CD14-positive monocyte (primary cell): ENCODE measurements around the gene TMPRSS15. TPM values are rescaled to one million over a fixed set of nuclear protein-coding genes. Genes with fewer than 3 reads are reported as not detected.

ENCODE experiments used
- DNase-seq, 3 donors: peaks; one replicate each; pipeline ENCODE4 v3.0.0-alpha.2; 2011 to 2022
- H2AFZ ChIP-seq: 2 replicates; pipeline ENCODE4 v1.6.0; 2012; ENCODE audit warnings: mild to moderate bottlenecking, low read depth, low read length, inconsistent platforms; ENCODE audit not compliant: insufficient read depth, poor library complexity, severe bottlenecking
- H3K27ac ChIP-seq, 2 donors: 1 replicate in 1 of 2; 2 replicates in 1 of 2; pipeline ENCODE4 v1.5.1; 2012 to 2013; ENCODE audit warnings: low read length in 2 of 2, control low read depth in 1 of 2, inconsistent platforms in 1 of 2, low read depth in 1 of 2, mild to moderate bottlenecking in 1 of 2
- H3K27me3 ChIP-seq, 2 donors: one replicate each; pipeline versions ENCODE4 v1.6.0 to v1.6.1; 2011 to 2013; ENCODE audit warnings: low read length in 2 of 2; ENCODE audit not compliant: control insufficient read depth in 2 of 2, insufficient read depth in 2 of 2
- H3K36me3 ChIP-seq, 2 donors: replicated peaks in 1 of 2; 1 replicate in 1 of 2; 2 replicates in 1 of 2; pipeline versions ENCODE4 v1.5.1 to v1.6.1; 2012 to 2013; ENCODE audit warnings: low read length in 2 of 2, control low read depth in 1 of 2, inconsistent platforms in 1 of 2, mild to moderate bottlenecking in 1 of 2; ENCODE audit not compliant: insufficient read depth in 2 of 2, control insufficient read depth in 1 of 2
- H3K4me1 ChIP-seq, 2 donors: 1 replicate in 1 of 2; 2 replicates in 1 of 2; pipeline versions ENCODE4 v1.5.1 to v1.6.1; 2012 to 2013; ENCODE audit warnings: low read length in 2 of 2, control low read depth in 1 of 2, inconsistent platforms in 1 of 2, mild to moderate bottlenecking in 1 of 2, moderate library complexity in 1 of 2; ENCODE audit not compliant: insufficient read depth in 2 of 2, control insufficient read depth in 1 of 2
- H3K4me2 ChIP-seq: replicated peaks from 2 replicates; pipeline ENCODE3; 2012; ENCODE audit warnings: low read length, moderate library complexity, mild to moderate bottlenecking; ENCODE audit not compliant: poor library complexity, severe bottlenecking; ENCODE audit errors: extremely low read depth
- H3K4me3 ChIP-seq, 3 experiments: fragments of 200-600 bp in 1 of 3; sonication (generic) in 1 of 3; replicated peaks in 1 of 3; 1 replicate in 2 of 3; 2 replicates in 1 of 3; pipeline ENCODE4 v1.5.1; 2011 to 2013; ENCODE audit warnings: low read length in 3 of 3, mild to moderate bottlenecking in 3 of 3, control low read depth in 2 of 3, low read depth in 2 of 3, inconsistent platforms in 1 of 3, moderate library complexity in 1 of 3
- H3K79me2 ChIP-seq: 2 replicates; pipeline ENCODE4 v1.6.0; 2012; ENCODE audit warnings: mild to moderate bottlenecking, control low read depth, inconsistent platforms, low read length, moderate library complexity; ENCODE audit not compliant: insufficient read depth
- H3K9ac ChIP-seq: 2 replicates; pipeline ENCODE4 v1.6.0; 2017; ENCODE audit warnings: low read length, mild to moderate bottlenecking; ENCODE audit not compliant: insufficient read depth, poor library complexity, severe bottlenecking
- H3K9me3 ChIP-seq, 2 donors: replicated peaks in 1 of 2; 1 replicate in 1 of 2; 2 replicates in 1 of 2; pipeline versions ENCODE4 v1.5.1 to v1.6.1; 2012 to 2013; ENCODE audit warnings: low read length in 2 of 2, control low read depth in 1 of 2; ENCODE audit not compliant: control insufficient read depth in 1 of 2, insufficient read depth in 1 of 2
- H4K20me1 ChIP-seq: 2 replicates; pipeline ENCODE4 v1.6.0; 2012; ENCODE audit warnings: mild to moderate bottlenecking, low read length, control low read depth, moderate library complexity; ENCODE audit not compliant: insufficient read depth
- H3K27ac Mint-ChIP-seq, 7 donors: one replicate each; pipeline ENCODE4 v1.8.0; 2020; ENCODE audit warnings: mild to moderate bottlenecking in 7 of 7, mixed read lengths in 7 of 7, moderate library complexity in 6 of 7, inconsistent platforms in 2 of 7
- H3K27me3 Mint-ChIP-seq, 3 donors: one replicate each; pipeline ENCODE4 v1.8.0; 2021 to 2022; ENCODE audit warnings: low read depth in 3 of 3, mild to moderate bottlenecking in 3 of 3, mixed read lengths in 3 of 3, moderate library complexity in 3 of 3, inconsistent platforms in 1 of 3
- H3K36me3 Mint-ChIP-seq, 2 donors: one replicate each; pipeline ENCODE4 v1.8.0; 2020; ENCODE audit warnings: mixed read lengths in 2 of 2, inconsistent platforms in 1 of 2, mild to moderate bottlenecking in 1 of 2
- H3K4me1 Mint-ChIP-seq: one replicate; pipeline ENCODE4 v1.8.0; 2020; ENCODE audit warnings: mild to moderate bottlenecking, mixed read lengths
- H3K4me3 Mint-ChIP-seq, 2 donors: one replicate each; pipeline ENCODE4 v1.8.0; 2020; ENCODE audit warnings: mild to moderate bottlenecking in 2 of 2, mixed read lengths in 2 of 2, moderate library complexity in 1 of 2
- H3K9me3 Mint-ChIP-seq, 7 donors: one replicate each; pipeline ENCODE4 v1.8.0; 2020 to 2022; ENCODE audit warnings: mixed read lengths in 7 of 7, mild to moderate bottlenecking in 6 of 7, moderate library complexity in 6 of 7, inconsistent platforms in 2 of 7
- intact Hi-C, 2 donors: fragments of 100-400 bp; cut with micrococcal nuclease; formaldehyde crosslinking; loops; one replicate each; pipeline versions ENCODE4 v1.15.0 to v1.15.1; 2023
- polyA plus RNA-seq, 3 donors: library from polyadenylated mRNA; depleted of rRNA in 1 of 3; unstranded in 2 of 3; stranded (reverse) in 1 of 3; fragments of 300-500 nt in 2 of 3; fragments of >200 nt in 1 of 3; fragmentation: Illumina TruSeq in 2 of 3; gene quantifications; 1 replicate in 2 of 3; 2 replicates in 1 of 3; pipeline ENCODE4 v1.2.3, GENCODE V29; 2012 to 2021
- TF ChIP-seq, protein P1 (sequence below): fragments of 200-600 bp; IDR thresholded peaks from one replicate; pipeline ENCODE4 v1.8.0; 2022; ENCODE audit warnings: antibody characterized with exemption, mild to moderate bottlenecking

TMPRSS15 gene
- polyA plus RNA-seq, 3 donors = not detected

DNA sequence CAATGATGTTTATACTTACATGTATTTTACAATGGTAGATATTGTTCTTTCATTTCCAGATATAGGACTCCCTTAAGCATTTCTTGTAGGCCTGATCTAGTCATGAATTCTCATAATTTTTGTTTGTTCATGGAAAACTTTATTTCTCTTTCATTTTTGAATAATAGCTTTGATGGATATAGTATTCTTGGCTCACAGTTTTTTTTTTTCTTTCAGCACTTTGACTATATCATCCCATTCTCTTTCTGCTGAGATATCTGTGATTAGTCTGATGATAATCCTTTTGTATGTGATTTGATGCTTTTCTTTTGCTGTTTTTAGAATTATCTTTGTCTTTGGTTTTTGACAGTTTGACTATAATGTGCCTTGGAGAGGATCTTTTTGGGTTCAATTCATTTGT lies 183.1 kb downstream of the TMPRSS15 start:
- peaks cover 24 to 41% of the 10 kb centered on the region in 2 donors for H3K9me3 ChIP-seq
- H3K27ac ChIP-seq = no peak overlapping the region
- no peaks in the 10 kb centered on the region for H3K79me2 ChIP-seq
- Mint-ChIP-seq H3K4me1 (no peaks in the 10 kb centered on the region), H3K9me3 (peaks cover 7 to 28% (median 17%) of the 10 kb centered on the region in 7 donors), H3K27me3 (no peaks in the 10 kb centered on the region), H3K27ac (no peak overlapping the region), H3K4me3 (no peak overlapping the region), H3K36me3 (no peaks in the 10 kb centered on the region)
- H3K9ac ChIP-seq = no peak overlapping the region
- TF ChIP-seq, protein P1, sequence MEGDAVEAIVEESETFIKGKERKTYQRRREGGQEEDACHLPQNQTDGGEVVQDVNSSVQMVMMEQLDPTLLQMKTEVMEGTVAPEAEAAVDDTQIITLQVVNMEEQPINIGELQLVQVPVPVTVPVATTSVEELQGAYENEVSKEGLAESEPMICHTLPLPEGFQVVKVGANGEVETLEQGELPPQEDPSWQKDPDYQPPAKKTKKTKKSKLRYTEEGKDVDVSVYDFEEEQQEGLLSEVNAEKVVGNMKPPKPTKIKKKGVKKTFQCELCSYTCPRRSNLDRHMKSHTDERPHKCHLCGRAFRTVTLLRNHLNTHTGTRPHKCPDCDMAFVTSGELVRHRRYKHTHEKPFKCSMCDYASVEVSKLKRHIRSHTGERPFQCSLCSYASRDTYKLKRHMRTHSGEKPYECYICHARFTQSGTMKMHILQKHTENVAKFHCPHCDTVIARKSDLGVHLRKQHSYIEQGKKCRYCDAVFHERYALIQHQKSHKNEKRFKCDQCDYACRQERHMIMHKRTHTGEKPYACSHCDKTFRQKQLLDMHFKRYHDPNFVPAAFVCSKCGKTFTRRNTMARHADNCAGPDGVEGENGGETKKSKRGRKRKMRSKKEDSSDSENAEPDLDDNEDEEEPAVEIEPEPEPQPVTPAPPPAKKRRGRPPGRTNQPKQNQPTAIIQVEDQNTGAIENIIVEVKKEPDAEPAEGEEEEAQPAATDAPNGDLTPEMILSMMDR = no peak
- no peak overlapping the region for H2AFZ ChIP-seq
- no peak overlapping the region for H3K4me2 ChIP-seq
- no peak overlapping the region for H3K4me3 ChIP-seq
- no peaks in the 10 kb centered on the region for H3K36me3 ChIP-seq
- no peaks in the 10 kb centered on the region for H4K20me1 ChIP-seq
- no peaks in the 10 kb centered on the region for H3K4me1 ChIP-seq
- intact Hi-C loops = no loop called here
- DNase-seq = no peak
- no peaks in the 10 kb centered on the region for H3K27me3 ChIP-seq

Other genes starting within 250 kb of the TMPRSS15 start
- not detected for gene CHODL, start 159.0 kb downstream of the TMPRSS15 start, polyA plus RNA-seq